ENCODE data around the gene MBNL1. TPM values are rescaled to one million over a fixed set of nuclear protein-coding genes. Genes with fewer than 3 reads are reported as not detected.

MBNL1 gene
- total and polyA plus RNA-seq, 2 of the 13 experiments (the other 11 are each of a cell fraction or from before 2014, with no cell fraction given) = 27.1 to 55.4 TPM

DNA sequence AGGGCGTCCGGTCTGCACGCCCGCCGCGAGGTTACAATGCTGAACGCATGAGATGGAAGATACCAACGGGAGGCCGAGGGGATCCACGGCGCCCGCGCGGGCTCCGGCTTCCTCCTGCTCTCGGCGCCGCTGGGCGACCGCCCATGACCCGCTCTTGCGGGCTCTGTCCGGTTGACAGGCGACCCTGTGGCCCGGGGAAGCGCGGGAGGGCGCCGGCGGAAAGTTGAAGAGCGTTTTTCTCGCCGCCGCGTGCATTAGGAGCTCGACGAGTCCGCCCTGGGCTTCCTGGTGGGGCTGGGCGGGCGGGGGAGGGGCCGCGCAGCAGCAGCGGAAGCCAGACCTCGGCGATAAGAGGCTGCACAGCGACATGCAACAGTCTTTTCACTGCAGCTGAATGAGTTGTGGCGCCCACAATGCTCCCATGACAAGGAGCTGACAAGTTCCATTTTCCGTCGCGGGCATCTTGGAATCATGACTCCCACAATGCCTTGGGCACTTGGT is at the start of gene MBNL1 (continued):
- TF ChIP-seq RFX3 (CRISPR knock-in tag; IDR thresholded peaks at IDR 0.05) = no peak
- TF ChIP-seq PHF8 (CRISPR knock-in tag; IDR thresholded peaks at IDR 0.05) = peak; percentile 33
- no peak; the same call in none of the 2 replicates for TF ChIP-seq MXD4 (CRISPR knock-in tag; IDR thresholded peaks at IDR 0.05)
- no peak; the same call in 1 of the 2 replicates for TF ChIP-seq ZNF878 (CRISPR knock-in tag; IDR thresholded peaks at IDR 0.05)
- no peak for TF ChIP-seq NCOA1 (CRISPR knock-in tag; IDR thresholded peaks at IDR 0.05)
- TF ChIP-seq SMAD3 (CRISPR knock-in tag; IDR thresholded peaks at IDR 0.05) = peak; percentile 34; the same call in 1 of the 2 replicates
- TF ChIP-seq MAFK (conservative IDR thresholded peaks at IDR 0.05 in 1 of 2, IDR thresholded peaks at IDR 0.05 in 1 of 2; ENCODE audit: low read length in 2 of 2) = no peak
- TF ChIP-seq ZNF383 (CRISPR knock-in tag; IDR thresholded peaks at IDR 0.05; ENCODE audit: borderline replicate concordance) = no peak
- peak; percentile 58 for TF ChIP-seq POGZ (CRISPR knock-in tag; IDR thresholded peaks at IDR 0.05)
- no peak; the same call in 1 of the 2 replicates for TF ChIP-seq U2AF2 (IDR thresholded peaks at IDR 0.05; ENCODE audit: low read depth, low read length)
- TF ChIP-seq MTERF4 (CRISPR knock-in tag; IDR thresholded peaks at IDR 0.05) = no peak
- TF ChIP-seq, protein P1, sequence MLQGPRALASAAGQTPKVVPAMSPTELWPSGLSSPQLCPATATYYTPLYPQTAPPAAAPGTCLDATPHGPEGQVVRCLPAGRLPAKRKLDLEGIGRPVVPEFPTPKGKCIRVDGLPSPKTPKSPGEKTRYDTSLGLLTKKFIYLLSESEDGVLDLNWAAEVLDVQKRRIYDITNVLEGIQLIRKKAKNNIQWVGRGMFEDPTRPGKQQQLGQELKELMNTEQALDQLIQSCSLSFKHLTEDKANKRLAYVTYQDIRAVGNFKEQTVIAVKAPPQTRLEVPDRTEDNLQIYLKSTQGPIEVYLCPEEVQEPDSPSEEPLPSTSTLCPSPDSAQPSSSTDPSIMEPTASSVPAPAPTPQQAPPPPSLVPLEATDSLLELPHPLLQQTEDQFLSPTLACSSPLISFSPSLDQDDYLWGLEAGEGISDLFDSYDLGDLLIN (CRISPR knock-in tag; IDR thresholded peaks at IDR 0.05; ENCODE audit: borderline replicate concordance) = 0 out of 2 replicates have a peak, but pooled peaks have one; percentile 14
- no peak for TF ChIP-seq KDM5A (IDR thresholded peaks at IDR 0.05; ENCODE audit: borderline replicate concordance, low read length)
- TF ChIP-seq FUBP1 (CRISPR knock-in tag; IDR thresholded peaks at IDR 0.05; ENCODE audit: borderline replicate concordance) = no peak
- TF ChIP-seq, protein P2, sequence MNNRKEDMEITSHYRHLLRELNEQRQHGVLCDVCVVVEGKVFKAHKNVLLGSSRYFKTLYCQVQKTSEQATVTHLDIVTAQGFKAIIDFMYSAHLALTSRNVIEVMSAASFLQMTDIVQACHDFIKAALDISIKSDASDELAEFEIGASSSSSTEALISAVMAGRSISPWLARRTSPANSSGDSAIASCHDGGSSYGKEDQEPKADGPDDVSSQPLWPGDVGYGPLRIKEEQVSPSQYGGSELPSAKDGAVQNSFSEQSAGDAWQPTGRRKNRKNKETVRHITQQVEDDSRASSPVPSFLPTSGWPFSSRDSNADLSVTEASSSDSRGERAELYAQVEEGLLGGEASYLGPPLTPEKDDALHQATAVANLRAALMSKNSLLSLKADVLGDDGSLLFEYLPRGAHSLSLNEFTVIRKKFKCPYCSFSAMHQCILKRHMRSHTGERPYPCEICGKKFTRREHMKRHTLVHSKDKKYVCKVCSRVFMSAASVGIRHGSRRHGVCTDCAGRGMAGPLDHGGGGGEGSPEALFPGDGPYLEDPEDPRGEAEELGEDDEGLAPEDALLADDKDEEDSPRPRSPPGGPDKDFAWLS (CRISPR knock-in tag; IDR thresholded peaks at IDR 0.05; ENCODE audit: borderline replicate concordance) = no peak
- no peak; the same call in 1 of the 2 replicates for TF ChIP-seq MAF1 (CRISPR knock-in tag; IDR thresholded peaks at IDR 0.05; ENCODE audit: borderline replicate concordance)
- TF ChIP-seq ZNF143 (CRISPR knock-in tag; IDR thresholded peaks at IDR 0.05) = peak; percentile 76
- no peak for TF ChIP-seq ZNF629 (CRISPR knock-in tag; conservative IDR thresholded peaks at IDR 0.05)
- peak; percentile 12; the same call in 1 of the 2 replicates for TF ChIP-seq NCOA2 (CRISPR knock-in tag; IDR thresholded peaks at IDR 0.05)
- no peak; the same call in 1 of the 2 replicates for TF ChIP-seq BCL6 (CRISPR knock-in tag; IDR thresholded peaks at IDR 0.05)
- no peak for TF ChIP-seq FOXK1 (CRISPR knock-in tag; IDR thresholded peaks at IDR 0.05; ENCODE audit: borderline replicate concordance, low read depth)
- peak; percentile 86 for TF ChIP-seq GABPB1 (CRISPR knock-in tag; IDR thresholded peaks at IDR 0.05)
- TF ChIP-seq FOSL2 (CRISPR knock-in tag; IDR thresholded peaks at IDR 0.05) = no peak; the same call in 1 of the 2 replicates
- no peak for TF ChIP-seq RAD51 (IDR thresholded peaks at IDR 0.05; ENCODE audit: borderline replicate concordance)
- TF ChIP-seq JUNB (CRISPR knock-in tag; IDR thresholded peaks at IDR 0.05; ENCODE audit: borderline replicate concordance) = no peak
